PC-9 (cell line): ENCODE measurements around the gene SNCAIP. TPM values are rescaled to one million over a fixed set of nuclear protein-coding genes. Genes with fewer than 3 reads are reported as not detected.
A peak's percentile ranks its signal among the peaks of the same experiment; 100 is the strongest.

ENCODE experiments used
- BruUV-seq: library from RNA; stranded (reverse); fragments of 400-500 nt; replicated peaks from 2 replicates; lab custom pipeline; 2021; lab: Mats Ljungman, UMichigan
- CTCF ChIA-PET: fragments of 300-600 bp; sonication (Branson Sonifier 250); formaldehyde crosslinking; loops from one replicate; lab custom pipeline; 2022; ENCODE audit warnings: antibody characterized with exemption; lab: Charles Lee
- POLR2A ChIA-PET: fragments of 300-600 bp; sonication (Branson Sonifier 250); formaldehyde crosslinking; loops from one replicate; lab custom pipeline; 2022; ENCODE audit warnings: antibody characterized with exemption; ENCODE audit not compliant: unreplicated experiment; lab: Charles Lee
- DNase-seq, 2 experiments: peaks; one replicate each; pipeline versions ENCODE4 v3.0.0 to v3.0.0-alpha.2; 2015 to 2022; ENCODE audit warnings: mixed read lengths in 1 of 2
- H2AFZ ChIP-seq: fragments of 200-600 bp; sonication (generic); 2 replicates; pipeline ENCODE4 v1.8.1; 2017; ENCODE audit warnings: antibody characterized with exemption
- H3F3A ChIP-seq: fragments of 200-600 bp; sonication (generic); 2 replicates; pipeline ENCODE4 v1.8.1; 2017; ENCODE audit warnings: antibody characterized with exemption, mild to moderate bottlenecking, low read depth; ENCODE audit not compliant: insufficient read depth
- H3K27ac ChIP-seq: fragments of 200-600 bp; sonication (generic); 2 replicates; pipeline ENCODE4 v1.6.1; 2016; ENCODE audit warnings: mixed run types
- H3K27me3 ChIP-seq: fragments of 200-600 bp; sonication (generic); 2 replicates; pipeline ENCODE4 v1.6.1; 2016; ENCODE audit warnings: low read depth, mixed run types; ENCODE audit not compliant: insufficient read depth
- H3K36me3 ChIP-seq: fragments of 200-600 bp; sonication (generic); 2 replicates; pipeline ENCODE4 v1.6.1; 2016; ENCODE audit warnings: low read depth, mixed run types
- H3K4me1 ChIP-seq: fragments of 200-600 bp; sonication (generic); replicated peaks from 2 replicates; pipeline ENCODE4 v1.6.1; 2016; ENCODE audit warnings: mixed run types; ENCODE audit not compliant: insufficient read depth
- H3K4me2 ChIP-seq: fragments of 200-600 bp; sonication (generic); 2 replicates; pipeline ENCODE4 v1.6.1; 2017; ENCODE audit warnings: mixed run types
- H3K4me3 ChIP-seq: fragments of 200-600 bp; sonication (generic); 2 replicates; pipeline ENCODE4 v1.6.1; 2016; ENCODE audit warnings: mixed run types
- H3K79me2 ChIP-seq: fragments of 200-600 bp; sonication (generic); 2 replicates; pipeline ENCODE4 v1.6.1; 2017; ENCODE audit warnings: low read depth, mixed run types
- H3K9me2 ChIP-seq: fragments of 200-600 bp; sonication (generic); 2 replicates; pipeline ENCODE4 v1.8.1; 2017; ENCODE audit warnings: mild to moderate bottlenecking; ENCODE audit not compliant: insufficient read depth
- H3K9me3 ChIP-seq: fragments of 200-600 bp; sonication (generic); 2 replicates; pipeline ENCODE4 v1.8.1; 2016; ENCODE audit warnings: low read depth; ENCODE audit not compliant: insufficient read depth
- H4K20me1 ChIP-seq: fragments of 200-600 bp; sonication (generic); 2 replicates; pipeline ENCODE4 v1.8.1; 2017; ENCODE audit not compliant: insufficient read depth
- EZH2 ChIP-seq: fragments of 200-600 bp; sonication (generic); IDR thresholded peaks from 2 replicates; pipeline ENCODE4 v1.8.0; 2017; ENCODE audit warnings: antibody characterized with exemption, low read depth
- intact Hi-C: fragments of 100-400 bp; cut with micrococcal nuclease; formaldehyde crosslinking; loops from one replicate; pipeline ENCODE4 v1.10.0; 2022; ENCODE audit not compliant: unreplicated experiment
- total RNA-seq: library from RNA; stranded (reverse); gene quantifications from 2 replicates; pipeline ENCODE4 v1.2.3, GENCODE V29; 2021
- TF ChIP-seq, protein P1 (sequence below): fragments of 200-600 bp; sonication (generic); conservative IDR thresholded peaks from 2 replicates; pipeline ENCODE4 v1.6.1; 2017; ENCODE audit warnings: mixed run types, antibody characterized with exemption, mild to moderate bottlenecking, moderate library complexity

The SNCAIP gene
- total RNA-seq, 1 experiment from 2014 or later = not detected

DNA sequence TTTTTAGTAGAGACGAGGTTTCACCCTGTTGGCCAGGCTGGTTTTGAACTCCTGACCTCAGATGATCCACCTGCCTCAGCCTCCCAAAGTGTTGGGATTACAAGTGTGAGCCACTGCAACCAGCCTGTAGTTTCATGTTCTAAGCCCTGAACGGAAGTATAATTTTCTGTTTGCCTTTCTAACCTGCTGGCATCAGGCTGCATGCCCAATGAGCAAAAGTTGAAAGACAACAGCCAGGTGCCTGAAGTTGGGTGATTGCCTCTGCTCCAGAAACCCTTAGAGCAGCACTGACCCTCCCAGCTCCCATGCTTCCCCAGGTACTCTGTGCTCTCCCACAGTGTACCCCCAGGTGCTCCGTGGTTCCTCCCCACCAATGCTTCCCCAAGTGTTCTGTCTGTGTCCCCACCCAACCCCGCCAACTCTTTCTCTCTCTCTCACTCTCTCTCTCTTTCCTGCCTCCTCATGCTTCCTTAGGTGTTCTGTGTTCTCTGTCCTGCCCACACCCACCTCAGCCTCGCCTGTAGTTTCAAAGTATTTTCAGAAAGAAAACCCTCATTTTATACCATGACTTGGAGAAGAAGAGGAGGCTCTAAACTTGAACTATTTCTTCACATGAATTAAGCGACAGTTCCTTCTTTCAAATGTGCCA is 145.3 kb downstream of the SNCAIP start:
- H3F3A ChIP-seq = no peaks in the 10 kb centered on the region
- TF ChIP-seq, protein P1, sequence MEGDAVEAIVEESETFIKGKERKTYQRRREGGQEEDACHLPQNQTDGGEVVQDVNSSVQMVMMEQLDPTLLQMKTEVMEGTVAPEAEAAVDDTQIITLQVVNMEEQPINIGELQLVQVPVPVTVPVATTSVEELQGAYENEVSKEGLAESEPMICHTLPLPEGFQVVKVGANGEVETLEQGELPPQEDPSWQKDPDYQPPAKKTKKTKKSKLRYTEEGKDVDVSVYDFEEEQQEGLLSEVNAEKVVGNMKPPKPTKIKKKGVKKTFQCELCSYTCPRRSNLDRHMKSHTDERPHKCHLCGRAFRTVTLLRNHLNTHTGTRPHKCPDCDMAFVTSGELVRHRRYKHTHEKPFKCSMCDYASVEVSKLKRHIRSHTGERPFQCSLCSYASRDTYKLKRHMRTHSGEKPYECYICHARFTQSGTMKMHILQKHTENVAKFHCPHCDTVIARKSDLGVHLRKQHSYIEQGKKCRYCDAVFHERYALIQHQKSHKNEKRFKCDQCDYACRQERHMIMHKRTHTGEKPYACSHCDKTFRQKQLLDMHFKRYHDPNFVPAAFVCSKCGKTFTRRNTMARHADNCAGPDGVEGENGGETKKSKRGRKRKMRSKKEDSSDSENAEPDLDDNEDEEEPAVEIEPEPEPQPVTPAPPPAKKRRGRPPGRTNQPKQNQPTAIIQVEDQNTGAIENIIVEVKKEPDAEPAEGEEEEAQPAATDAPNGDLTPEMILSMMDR = no peak
- TF ChIP-seq EZH2 = no peak
- H3K9me2 ChIP-seq = no peaks in the 10 kb centered on the region
- no peak overlapping the region for H2AFZ ChIP-seq
- H3K27me3 ChIP-seq = no peaks in the 10 kb centered on the region
- POLR2A ChIA-PET = no interaction called here
- H3K4me3 ChIP-seq = no peak overlapping the region
- CTCF ChIA-PET = no interaction called here
- H3K36me3 ChIP-seq = no peaks in the 10 kb centered on the region
- no peaks in the 10 kb centered on the region for H3K9me3 ChIP-seq
- no peak overlapping the region for H3K4me2 ChIP-seq
- no peaks in the 10 kb centered on the region for H3K79me2 ChIP-seq
- H4K20me1 ChIP-seq = no peaks in the 10 kb centered on the region; the same call in 1 of the 2 replicates
- DNase-seq = no peak
- peaks cover 6% of the 10 kb centered on the region; the same call in 1 of the 2 replicates for H3K4me1 ChIP-seq
- intact Hi-C loops = no loop called here
- BruUV-seq = no TSS peak
- H3K27ac ChIP-seq = no peak overlapping the region

DNA sequence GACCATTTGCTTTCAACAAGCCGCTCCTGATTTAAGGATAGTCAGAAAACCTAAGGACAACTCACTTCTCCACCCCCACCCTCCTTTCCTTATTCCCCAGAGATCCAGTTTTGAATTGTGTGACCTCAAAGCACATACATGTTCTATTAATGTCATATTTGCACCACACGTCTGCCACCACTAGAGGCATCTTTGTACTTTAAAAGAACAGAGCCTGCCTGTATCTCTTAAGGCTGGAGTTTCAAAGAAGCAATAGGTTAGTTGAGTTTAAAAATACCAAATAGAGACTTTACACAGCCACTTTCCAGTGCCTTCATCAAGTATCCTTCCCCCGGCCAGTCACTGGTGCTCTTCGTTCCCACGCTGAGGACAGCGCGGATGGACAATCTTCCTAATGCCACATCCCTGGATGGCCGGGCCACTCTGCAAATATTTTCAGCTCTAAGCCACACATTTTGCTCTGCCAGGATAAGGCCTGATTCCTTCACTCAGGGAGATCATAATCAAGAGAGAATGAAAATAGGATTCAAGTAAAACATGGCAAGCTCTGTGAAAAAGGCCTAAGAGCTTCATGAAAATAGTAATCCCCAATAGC is 146.3 kb downstream of the SNCAIP start:
- CTCF ChIA-PET = no interaction called here
- no peak overlapping the region for H3K4me2 ChIP-seq
- H3F3A ChIP-seq = no peaks in the 10 kb centered on the region
- H4K20me1 ChIP-seq = no peaks in the 10 kb centered on the region; the same call in 1 of the 2 replicates
- peaks cover 6% of the 10 kb centered on the region; the same call in 1 of the 2 replicates for H3K4me1 ChIP-seq
- POLR2A ChIA-PET = no interaction called here
- H3K27ac ChIP-seq = no peak overlapping the region
- intact Hi-C loops = no loop called here
- no peaks in the 10 kb centered on the region for H3K36me3 ChIP-seq
- no peak overlapping the region for H2AFZ ChIP-seq
- TF ChIP-seq EZH2 = no peak
- TF ChIP-seq, protein P1 = peak; percentile 71
- H3K4me3 ChIP-seq = no peak overlapping the region
- no peaks in the 10 kb centered on the region for H3K9me2 ChIP-seq
- no peaks in the 10 kb centered on the region for H3K9me3 ChIP-seq
- no TSS peak for BruUV-seq
- H3K79me2 ChIP-seq = no peaks in the 10 kb centered on the region
- no peaks in the 10 kb centered on the region for H3K27me3 ChIP-seq
- no peak for DNase-seq

- no TSS peak for BruUV-seq
- H3K4me1 ChIP-seq = no peaks in the 10 kb centered on the region
- no peaks in the 10 kb centered on the region for H3K9me2 ChIP-seq
- H3K36me3 ChIP-seq = no peaks in the 10 kb centered on the region
- no peak overlapping the region for H2AFZ ChIP-seq
- H3K79me2 ChIP-seq = no peaks in the 10 kb centered on the region
- no peak for TF ChIP-seq EZH2
- TF ChIP-seq, protein P1 = no peak
- intact Hi-C loops = no loop called here
- no peaks in the 10 kb centered on the region for H3K9me3 ChIP-seq
- H3K27me3 ChIP-seq = no peaks in the 10 kb centered on the region
- H3K27ac ChIP-seq = no peak overlapping the region
- H4K20me1 ChIP-seq = no peaks in the 10 kb centered on the region
- ChIA-PET CTCF (no interaction called here), POLR2A (no interaction called here)
- no peak overlapping the region for H3K4me3 ChIP-seq
- no peak overlapping the region for H3K4me2 ChIP-seq
- H3F3A ChIP-seq = no peaks in the 10 kb centered on the region
- no peak for DNase-seq
These were observed 150.4 kb downstream of the SNCAIP start for GRCh38 chr5:122462486-122462885.
